ENCODE results near the gene LYZL4. TPM values are rescaled to one million over a fixed set of nuclear protein-coding genes. Genes with fewer than 3 reads are reported as not detected.

Gene LYZL4
- total RNA-seq, 5 donors from 2014 or later (not counting 1 experiment from before 2014, with no cell fraction given), result not detected

DNA sequence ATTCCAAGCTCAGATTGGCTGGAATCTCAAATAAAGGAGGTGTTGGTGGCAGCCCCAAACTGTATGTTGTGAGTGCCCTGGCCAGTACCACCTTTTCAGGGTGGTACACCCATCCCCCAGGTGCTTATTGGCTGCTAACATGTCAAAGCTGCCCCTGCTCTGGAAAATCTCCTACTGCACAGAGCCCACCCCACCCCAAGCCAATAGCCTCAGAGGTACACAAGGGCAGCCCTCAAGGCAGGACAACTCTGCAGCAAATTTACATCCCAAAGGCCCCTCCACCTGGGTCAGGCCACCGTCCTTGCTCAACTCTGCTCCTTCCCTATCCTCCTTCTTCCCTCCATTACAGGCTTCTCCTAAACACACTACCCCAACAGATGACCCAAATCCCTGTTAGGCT is 37.1 kb upstream of the LYZL4 start:
- ChIA-PET CTCF (no interaction called here), POLR2A (no interaction called here)
- H3K9me3 Mint-ChIP-seq, result no peaks in the 10 kb centered on the region
- ATAC-seq (replicated peaks in 1 of 4) (no peak), DNase-seq (no peak)
- no peak overlapping the region for H3K4me3 Mint-ChIP-seq
- H3K36me3 Mint-ChIP-seq, result no peaks in the 10 kb centered on the region
- H3K4me1 Mint-ChIP-seq, result peaks cover 0 to 8% (median 3%) of the 10 kb centered on the region in 3 donors
- peaks cover 0 to 18% of the 10 kb centered on the region in 2 experiments for H3K27me3 ChIP-seq (replicated peaks in 1 of 2; ENCODE audit: control insufficient read depth in 2 of 2, extremely low read depth in 1 of 2, insufficient read depth in 2 of 2, low read length in 1 of 2)
- H3K27ac ChIP-seq (ENCODE audit: low read length), result no peak overlapping the region
- H3K9me3 ChIP-seq, result no peaks in the 10 kb centered on the region
- no peak overlapping the region for H3K27ac Mint-ChIP-seq
- no peaks in the 10 kb centered on the region for H3K36me3 ChIP-seq (ENCODE audit: control insufficient read depth in 2 of 2, extremely low read depth in 1 of 2, insufficient read depth in 1 of 2, low read length in 1 of 2)
- 100% methylated on average over 1 of the region's 1 CpG for WGBS (ENCODE audit: insufficient coverage)
- peaks cover 0 to 8% of the 10 kb centered on the region in 2 donors for H3K27me3 Mint-ChIP-seq
- no peak overlapping the region for H3K4me3 ChIP-seq (ENCODE audit: control insufficient read depth in 1 of 2, extremely low read depth in 1 of 2, low read length in 1 of 2)
- H3K4me1 ChIP-seq (ENCODE audit: control insufficient read depth in 1 of 2, extremely low read depth in 1 of 2, insufficient read depth in 2 of 2, low read length in 2 of 2), result no peaks in the 10 kb centered on the region

DNA sequence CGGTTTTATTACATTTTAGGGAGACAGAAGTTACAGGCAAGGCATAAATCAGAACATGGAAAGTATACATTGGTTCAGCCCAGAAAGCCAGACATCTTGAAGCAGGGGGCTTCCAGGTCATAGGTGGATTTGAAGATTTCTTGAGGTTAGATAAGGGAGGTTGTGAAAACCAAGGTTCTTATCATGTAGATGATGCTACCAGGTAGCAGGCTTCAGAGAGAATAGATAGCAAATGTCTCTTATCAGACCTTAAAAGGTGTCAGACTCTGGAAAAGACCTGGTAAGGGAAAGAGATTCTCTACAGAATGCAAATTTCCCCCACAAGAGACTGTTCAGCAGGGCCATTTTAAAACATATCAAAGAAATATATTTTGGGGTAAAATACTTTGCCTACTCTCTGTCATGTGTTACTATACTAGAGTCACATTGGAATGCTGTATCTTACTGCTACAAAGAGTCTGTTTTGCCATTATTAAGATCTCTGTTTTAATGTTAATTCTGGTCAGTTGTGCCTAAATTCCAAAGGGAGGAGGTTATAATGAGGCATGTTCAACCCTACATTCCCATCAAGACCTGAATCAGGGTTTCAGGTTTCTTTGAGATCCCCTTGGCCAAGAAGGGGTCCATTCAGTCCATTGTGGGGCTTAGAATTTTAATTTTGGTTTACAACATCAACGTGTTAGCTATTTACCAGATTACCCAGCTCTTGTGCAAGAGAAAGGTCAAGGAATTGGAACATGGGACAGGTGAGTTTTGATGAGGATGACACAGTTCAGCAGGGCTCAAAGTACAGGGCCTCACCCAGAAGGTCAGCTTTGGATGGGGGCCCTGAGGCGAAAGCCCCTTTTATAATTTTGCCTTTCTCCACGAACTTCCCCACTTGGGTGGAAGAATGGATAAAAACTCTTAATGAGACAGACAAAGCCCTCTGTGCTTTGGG is 36.0 kb upstream of the LYZL4 start:
- DNase-seq (no peak), ATAC-seq (replicated peaks in 1 of 4) (no peak)
- Mint-ChIP-seq H3K9me3 (no peaks in the 10 kb centered on the region), H3K4me3 (no peak overlapping the region), H3K27ac (no peak overlapping the region), H3K27me3 (peaks cover 0 to 14% of the 10 kb centered on the region in 2 donors), H3K36me3 (no peaks in the 10 kb centered on the region), H3K4me1 (peaks cover 0 to 8% (median 3%) of the 10 kb centered on the region in 3 donors)
- CTCF ChIA-PET, result no interaction called here
- no peaks in the 10 kb centered on the region for H3K4me1 ChIP-seq (ENCODE audit: control insufficient read depth in 1 of 2, extremely low read depth in 1 of 2, insufficient read depth in 2 of 2, low read length in 2 of 2)
- no peaks in the 10 kb centered on the region for H3K9me3 ChIP-seq
- WGBS (ENCODE audit: insufficient coverage), result 61% methylated on average over 2 of the region's 4 CpGs
- POLR2A ChIA-PET, result no interaction called here
- no peaks in the 10 kb centered on the region for H3K36me3 ChIP-seq (ENCODE audit: control insufficient read depth in 2 of 2, extremely low read depth in 1 of 2, insufficient read depth in 1 of 2, low read length in 1 of 2)
- H3K27ac ChIP-seq (ENCODE audit: low read length), result no peak overlapping the region
- peaks cover 0 to 14% of the 10 kb centered on the region in 2 experiments for H3K27me3 ChIP-seq (replicated peaks in 1 of 2; ENCODE audit: control insufficient read depth in 2 of 2, extremely low read depth in 1 of 2, insufficient read depth in 2 of 2, low read length in 1 of 2)
- no peak overlapping the region for H3K4me3 ChIP-seq (ENCODE audit: control insufficient read depth in 1 of 2, extremely low read depth in 1 of 2, low read length in 1 of 2)

DNA sequence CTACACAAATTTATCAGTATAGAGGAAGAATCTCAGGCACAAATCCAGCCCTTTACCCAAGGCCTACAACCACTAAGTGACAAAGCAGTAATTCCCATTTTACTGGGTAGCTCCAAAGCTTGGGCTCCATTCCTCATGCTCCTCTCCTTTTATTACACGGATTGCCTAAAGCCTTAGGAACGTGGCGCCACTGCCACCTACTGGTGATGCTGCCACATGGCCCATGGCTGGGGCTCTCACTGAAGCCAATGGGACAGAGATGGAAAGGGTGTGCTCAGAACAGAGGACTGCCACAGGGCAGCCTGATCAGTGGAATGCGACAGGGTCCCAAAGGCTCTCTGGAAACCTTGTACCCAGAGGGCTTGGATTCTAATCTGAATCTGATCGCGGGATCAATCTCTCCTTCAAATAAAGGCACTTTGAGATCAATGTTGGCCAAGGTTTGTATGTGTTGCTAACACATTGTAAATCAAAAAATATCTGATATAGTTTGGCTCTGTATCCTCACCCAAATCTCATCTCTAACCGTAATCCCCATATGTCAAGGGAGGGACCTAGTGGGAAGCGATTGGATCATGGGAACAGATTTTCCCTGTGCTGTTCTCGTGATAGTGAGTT is 33.5 kb upstream of the LYZL4 start:
- H3K4me3 Mint-ChIP-seq, result no peak overlapping the region
- Histone ChIP-seq H3K4me1 (ENCODE audit: control insufficient read depth in 1 of 2, extremely low read depth in 1 of 2, insufficient read depth in 2 of 2, low read length in 2 of 2) (no peaks in the 10 kb centered on the region), H3K4me3 (ENCODE audit: control insufficient read depth in 1 of 2, extremely low read depth in 1 of 2, low read length in 1 of 2) (no peak overlapping the region), H3K27me3 (replicated peaks in 1 of 2; ENCODE audit: control insufficient read depth in 2 of 2, extremely low read depth in 1 of 2, insufficient read depth in 2 of 2, low read length in 1 of 2) (peaks cover 0 to 14% of the 10 kb centered on the region in 2 experiments), H3K27ac (ENCODE audit: low read length) (no peak overlapping the region), H3K36me3 (ENCODE audit: control insufficient read depth in 2 of 2, extremely low read depth in 1 of 2, insufficient read depth in 1 of 2, low read length in 1 of 2) (no peaks in the 10 kb centered on the region), H3K9me3 (no peaks in the 10 kb centered on the region)
- peak; percentile 82 to 88 (median 86) for ATAC-seq (replicated peaks in 1 of 4)
- POLR2A ChIA-PET, result no interaction called here
- DNase-seq, result peak; percentile 32 to 85 (median 69)
- no peaks in the 10 kb centered on the region for H3K36me3 Mint-ChIP-seq
- CTCF ChIA-PET, result interaction anchor here (0.6 to 1.6 kb wide), 8 partner anchors 8 to 327 kb away, joined by 3 to 18 read pairs (median 4); no protein-coding TSS in a partner anchor
- H3K9me3 Mint-ChIP-seq, result no peaks in the 10 kb centered on the region
- H3K27me3 Mint-ChIP-seq, result peaks cover 4 to 21% of the 10 kb centered on the region in 2 donors
- H3K4me1 Mint-ChIP-seq, result peaks cover 0 to 8% (median 3%) of the 10 kb centered on the region in 3 donors
- H3K27ac Mint-ChIP-seq, result no peak overlapping the region
- 13% methylated on average over 3 of the region's 9 CpGs for WGBS (ENCODE audit: insufficient coverage)

DNA sequence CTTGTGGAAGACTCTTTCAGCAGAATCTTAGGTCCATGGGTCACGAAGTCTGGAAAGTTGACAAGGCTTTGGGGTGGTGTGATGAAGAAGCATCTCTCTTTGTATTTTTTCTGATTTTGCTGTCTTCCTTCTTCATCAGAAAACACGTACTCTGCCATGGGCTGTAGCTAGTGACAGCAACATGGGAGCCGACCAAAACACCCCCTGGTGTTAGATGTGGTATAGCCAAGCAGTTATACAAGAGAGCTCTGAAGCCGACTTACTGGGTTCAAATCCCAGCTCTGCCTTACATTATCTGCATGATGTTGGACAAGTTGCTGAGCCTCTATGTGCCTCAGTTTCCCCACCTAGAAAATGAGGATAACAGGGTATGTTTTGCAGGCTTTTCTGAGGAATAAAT is 32.9 kb upstream of the LYZL4 start:
- no peaks in the 10 kb centered on the region for H3K9me3 Mint-ChIP-seq
- peaks cover 4 to 19% of the 10 kb centered on the region in 2 donors for H3K27me3 Mint-ChIP-seq
- peaks cover 0 to 8% (median 3%) of the 10 kb centered on the region in 3 donors for H3K4me1 Mint-ChIP-seq
- Histone ChIP-seq H3K36me3 (ENCODE audit: control insufficient read depth in 2 of 2, extremely low read depth in 1 of 2, insufficient read depth in 1 of 2, low read length in 1 of 2) (no peaks in the 10 kb centered on the region), H3K4me1 (ENCODE audit: control insufficient read depth in 1 of 2, extremely low read depth in 1 of 2, insufficient read depth in 2 of 2, low read length in 2 of 2) (no peaks in the 10 kb centered on the region), H3K9me3 (no peaks in the 10 kb centered on the region), H3K27ac (ENCODE audit: low read length) (no peak overlapping the region), H3K4me3 (ENCODE audit: control insufficient read depth in 1 of 2, extremely low read depth in 1 of 2, low read length in 1 of 2) (no peak overlapping the region), H3K27me3 (replicated peaks in 1 of 2; ENCODE audit: control insufficient read depth in 2 of 2, extremely low read depth in 1 of 2, insufficient read depth in 2 of 2, low read length in 1 of 2) (peaks cover 0 to 14% of the 10 kb centered on the region in 2 experiments)
- WGBS (ENCODE audit: insufficient coverage), result 63% methylated on average over 2 of the region's 4 CpGs
- H3K4me3 Mint-ChIP-seq, result no peak overlapping the region
- ATAC-seq (replicated peaks in 1 of 4) (no peak), DNase-seq (peak in 1 of 35 experiments; percentile 4)
- CTCF ChIA-PET, result interaction anchor here (0.8 to 1.6 kb wide), 7 partner anchors 8 to 326 kb away, joined by 3 to 18 read pairs (median 4); no protein-coding TSS in a partner anchor
- POLR2A ChIA-PET, result no interaction called here
- H3K27ac Mint-ChIP-seq, result no peak overlapping the region
- H3K36me3 Mint-ChIP-seq, result no peaks in the 10 kb centered on the region

DNA sequence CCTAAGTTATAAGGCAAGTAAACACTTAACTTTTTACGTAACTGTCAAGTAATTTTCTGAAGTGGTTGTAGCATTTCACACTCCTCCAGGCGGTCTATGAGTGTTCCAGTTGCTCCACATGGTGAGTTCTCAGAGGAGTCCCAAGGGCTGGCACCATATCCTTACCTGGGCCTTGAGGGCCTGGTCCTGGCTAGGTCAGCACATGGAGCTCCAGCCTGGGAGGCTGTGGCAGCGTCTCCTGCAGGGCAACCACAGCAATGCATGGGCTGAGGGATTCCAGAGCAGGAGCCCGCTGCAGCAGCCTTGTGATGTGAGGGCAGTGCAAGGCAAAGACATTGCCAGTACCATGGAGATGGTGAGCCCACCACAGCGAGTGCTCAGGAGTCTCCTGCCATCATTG is 32.2 kb upstream of the LYZL4 start:
- 67% methylated on average over 4 of the region's 5 CpGs for WGBS (ENCODE audit: insufficient coverage)
- ChIA-PET POLR2A (no interaction called here), CTCF (interaction anchor here (1.1 to 1.6 kb wide), 4 partner anchors 194 to 197 kb away, joined by 3 to 18 read pairs (median 4); no protein-coding TSS in a partner anchor)
- Mint-ChIP-seq H3K27ac (no peak overlapping the region), H3K36me3 (no peaks in the 10 kb centered on the region), H3K4me3 (no peak overlapping the region), H3K27me3 (peaks cover 4 to 17% of the 10 kb centered on the region in 2 donors), H3K9me3 (no peaks in the 10 kb centered on the region), H3K4me1 (peaks cover 0 to 8% (median 3%) of the 10 kb centered on the region in 3 donors)
- Histone ChIP-seq H3K4me1 (ENCODE audit: control insufficient read depth in 1 of 2, extremely low read depth in 1 of 2, insufficient read depth in 2 of 2, low read length in 2 of 2) (no peaks in the 10 kb centered on the region), H3K27ac (ENCODE audit: low read length) (no peak overlapping the region), H3K27me3 (replicated peaks in 1 of 2; ENCODE audit: control insufficient read depth in 2 of 2, extremely low read depth in 1 of 2, insufficient read depth in 2 of 2, low read length in 1 of 2) (peaks cover 0 to 14% of the 10 kb centered on the region in 2 experiments), H3K9me3 (no peaks in the 10 kb centered on the region), H3K36me3 (ENCODE audit: control insufficient read depth in 2 of 2, extremely low read depth in 1 of 2, insufficient read depth in 1 of 2, low read length in 1 of 2) (no peaks in the 10 kb centered on the region), H3K4me3 (ENCODE audit: control insufficient read depth in 1 of 2, extremely low read depth in 1 of 2, low read length in 1 of 2) (no peak overlapping the region)
- DNase-seq (no peak), ATAC-seq (replicated peaks in 1 of 4) (no peak)

DNA sequence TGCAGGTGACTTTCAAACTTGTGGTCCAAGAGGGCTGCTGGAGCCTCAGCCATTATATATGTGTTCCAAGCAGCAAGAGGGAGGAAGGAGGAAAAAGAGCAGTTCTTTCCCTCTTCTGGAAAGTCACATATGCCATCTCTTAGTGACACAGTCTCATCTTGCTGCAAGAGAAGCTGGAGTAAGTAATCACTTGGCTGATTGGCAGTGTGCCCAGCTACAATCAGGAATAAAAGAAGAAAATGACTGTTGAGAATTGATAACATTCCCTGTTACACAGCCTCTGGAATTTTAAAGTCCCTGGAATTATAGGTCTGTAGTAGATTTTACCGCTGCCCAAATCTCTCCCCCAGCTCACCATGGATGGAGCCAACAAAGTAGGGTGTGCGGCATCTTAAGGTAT is 31.4 kb upstream of the LYZL4 start:
- Mint-ChIP-seq H3K36me3 (no peaks in the 10 kb centered on the region), H3K27me3 (peaks cover 4 to 17% of the 10 kb centered on the region in 2 donors), H3K4me3 (no peak overlapping the region), H3K27ac (no peak overlapping the region), H3K9me3 (peaks cover 0 to 4% (median 0%) of the 10 kb centered on the region in 3 donors), H3K4me1 (peaks cover 0 to 8% (median 3%) of the 10 kb centered on the region in 3 donors)
- Histone ChIP-seq H3K4me3 (ENCODE audit: control insufficient read depth in 1 of 2, extremely low read depth in 1 of 2, low read length in 1 of 2) (no peak overlapping the region), H3K9me3 (no peaks in the 10 kb centered on the region), H3K36me3 (ENCODE audit: control insufficient read depth in 2 of 2, extremely low read depth in 1 of 2, insufficient read depth in 1 of 2, low read length in 1 of 2) (no peaks in the 10 kb centered on the region), H3K27me3 (replicated peaks in 1 of 2; ENCODE audit: control insufficient read depth in 2 of 2, extremely low read depth in 1 of 2, insufficient read depth in 2 of 2, low read length in 1 of 2) (peaks cover 0 to 14% of the 10 kb centered on the region in 2 experiments), H3K4me1 (ENCODE audit: control insufficient read depth in 1 of 2, extremely low read depth in 1 of 2, insufficient read depth in 2 of 2, low read length in 2 of 2) (no peaks in the 10 kb centered on the region), H3K27ac (ENCODE audit: low read length) (no peak overlapping the region)
- ChIA-PET POLR2A (no interaction called here), CTCF (interaction anchor here in 1 of 2 donors (1.2 kb wide), 1 partner anchor 195 kb away, joined by 3 read pairs; no protein-coding TSS in a partner anchor)
- ATAC-seq (replicated peaks in 1 of 4) (no peak), DNase-seq (no peak)
- no CpG with 5 or more reads among the region's 2 CpGs for WGBS (ENCODE audit: insufficient coverage)
